Peyer's patch (tissue), 4 donors: Measurements from ENCODE around the gene CD209.

ENCODE experiments used
- POLR2A ChIP-seq, 2 donors: fragments of 450-650 bp; IDR thresholded peaks; one replicate each; pipeline ENCODE4 v1.5.1; 2017; ENCODE audit warnings: antibody characterized with exemption in 2 of 2, mild to moderate bottlenecking in 2 of 2, moderate library complexity in 2 of 2
- TF ChIP-seq, protein P1 (sequence below), 6 experiments: fragments of 450-650 bp in 4 of 6; fragments of 200-600 bp in 2 of 6; sonication (generic) in 1 of 6; IDR thresholded peaks; one replicate each; pipeline ENCODE4 v1.5.1; 2017 to 2019; ENCODE audit warnings: antibody characterized with exemption in 6 of 6, mild to moderate bottlenecking in 3 of 6, moderate library complexity in 1 of 6

- TF ChIP-seq, protein P1, sequence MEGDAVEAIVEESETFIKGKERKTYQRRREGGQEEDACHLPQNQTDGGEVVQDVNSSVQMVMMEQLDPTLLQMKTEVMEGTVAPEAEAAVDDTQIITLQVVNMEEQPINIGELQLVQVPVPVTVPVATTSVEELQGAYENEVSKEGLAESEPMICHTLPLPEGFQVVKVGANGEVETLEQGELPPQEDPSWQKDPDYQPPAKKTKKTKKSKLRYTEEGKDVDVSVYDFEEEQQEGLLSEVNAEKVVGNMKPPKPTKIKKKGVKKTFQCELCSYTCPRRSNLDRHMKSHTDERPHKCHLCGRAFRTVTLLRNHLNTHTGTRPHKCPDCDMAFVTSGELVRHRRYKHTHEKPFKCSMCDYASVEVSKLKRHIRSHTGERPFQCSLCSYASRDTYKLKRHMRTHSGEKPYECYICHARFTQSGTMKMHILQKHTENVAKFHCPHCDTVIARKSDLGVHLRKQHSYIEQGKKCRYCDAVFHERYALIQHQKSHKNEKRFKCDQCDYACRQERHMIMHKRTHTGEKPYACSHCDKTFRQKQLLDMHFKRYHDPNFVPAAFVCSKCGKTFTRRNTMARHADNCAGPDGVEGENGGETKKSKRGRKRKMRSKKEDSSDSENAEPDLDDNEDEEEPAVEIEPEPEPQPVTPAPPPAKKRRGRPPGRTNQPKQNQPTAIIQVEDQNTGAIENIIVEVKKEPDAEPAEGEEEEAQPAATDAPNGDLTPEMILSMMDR (IDR thresholded peaks at IDR 0.05), result no peak
- no peak for TF ChIP-seq POLR2A (IDR thresholded peaks at IDR 0.05)
Observed at GRCh38 chr19:7772752-7773291, 25.5 kb upstream of the CD209 start.
